Measurements from ENCODE around the gene WT1. TPM values are rescaled to one million over a fixed set of nuclear protein-coding genes. Genes with fewer than 3 reads are reported as not detected.

WT1 gene
- total and polyA plus RNA-seq, 2 donors (not counting 3 experiments of a cell fraction or from before 2014, with no cell fraction given), result not detected

- intact Hi-C loops (cut with micrococcal nuclease) (no loop called here), dilution Hi-C loops (cut with MboI; ENCODE audit: extremely low pct_ligation_motif_present, low sequenced_read_pairs) (no loop called here)
- no peaks in the 10 kb centered on the region for H3K4me1 ChIP-seq (ENCODE audit: control insufficient read depth, extremely low read depth, insufficient read depth, low read length)
- BruUV-seq (replicated peaks), result no TSS peak
- CTCF ChIA-PET, result interaction anchor here (0.7 to 1.0 kb wide), 2 partner anchors 28 to 47 kb away, joined by 3 read pairs; no protein-coding TSS in a partner anchor
- no peak overlapping the region for H3K27ac ChIP-seq (ENCODE audit: insufficient read depth, low read depth, low read length)
- H3K27me3 ChIP-seq (ENCODE audit: control insufficient read depth in 2 of 2, insufficient read depth in 2 of 2, low read length in 2 of 2), result peaks cover 10 to 27% of the 10 kb centered on the region in 2 experiments
- H3K9me3 ChIP-seq (replicated peaks; ENCODE audit: control insufficient read depth, insufficient read depth, low read length), result no peaks in the 10 kb centered on the region
- no peaks in the 10 kb centered on the region for H3K79me2 ChIP-seq (ENCODE audit: control insufficient read depth, insufficient read depth, low read length)
- DNase-seq (ENCODE audit: low read depth, low spot score) (no peak), FAIRE-seq (no peak)
- POLR2A ChIA-PET, result no interaction called here
- H3K4me2 ChIP-seq (ENCODE audit: insufficient read depth, low read length), result no peak overlapping the region
- TF ChIP-seq EZH2 (IDR thresholded peaks at IDR 0.05; ENCODE audit: borderline replicate concordance, low read depth, low read length, severe bottlenecking) (no peak), MYC (IDR thresholded peaks at IDR 0.05; ENCODE audit: low read depth, low read length) (no peak), POLR2A (IDR thresholded peaks at IDR 0.05; ENCODE audit: low read depth, low read length) (no peak), JUN (IDR thresholded peaks at IDR 0.05; ENCODE audit: borderline replicate concordance, insufficient read depth, insufficient read length, low read depth) (no peak), FOS (IDR thresholded peaks at IDR 0.05; ENCODE audit: borderline replicate concordance, insufficient read depth, low read length) (no peak)
- TF ChIP-seq, protein P1, sequence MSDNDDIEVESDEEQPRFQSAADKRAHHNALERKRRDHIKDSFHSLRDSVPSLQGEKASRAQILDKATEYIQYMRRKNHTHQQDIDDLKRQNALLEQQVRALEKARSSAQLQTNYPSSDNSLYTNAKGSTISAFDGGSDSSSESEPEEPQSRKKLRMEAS (IDR thresholded peaks at IDR 0.05; ENCODE audit: insufficient read depth, insufficient read length), result no peak
- TF ChIP-seq, protein P2, sequence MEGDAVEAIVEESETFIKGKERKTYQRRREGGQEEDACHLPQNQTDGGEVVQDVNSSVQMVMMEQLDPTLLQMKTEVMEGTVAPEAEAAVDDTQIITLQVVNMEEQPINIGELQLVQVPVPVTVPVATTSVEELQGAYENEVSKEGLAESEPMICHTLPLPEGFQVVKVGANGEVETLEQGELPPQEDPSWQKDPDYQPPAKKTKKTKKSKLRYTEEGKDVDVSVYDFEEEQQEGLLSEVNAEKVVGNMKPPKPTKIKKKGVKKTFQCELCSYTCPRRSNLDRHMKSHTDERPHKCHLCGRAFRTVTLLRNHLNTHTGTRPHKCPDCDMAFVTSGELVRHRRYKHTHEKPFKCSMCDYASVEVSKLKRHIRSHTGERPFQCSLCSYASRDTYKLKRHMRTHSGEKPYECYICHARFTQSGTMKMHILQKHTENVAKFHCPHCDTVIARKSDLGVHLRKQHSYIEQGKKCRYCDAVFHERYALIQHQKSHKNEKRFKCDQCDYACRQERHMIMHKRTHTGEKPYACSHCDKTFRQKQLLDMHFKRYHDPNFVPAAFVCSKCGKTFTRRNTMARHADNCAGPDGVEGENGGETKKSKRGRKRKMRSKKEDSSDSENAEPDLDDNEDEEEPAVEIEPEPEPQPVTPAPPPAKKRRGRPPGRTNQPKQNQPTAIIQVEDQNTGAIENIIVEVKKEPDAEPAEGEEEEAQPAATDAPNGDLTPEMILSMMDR (IDR thresholded peaks at IDR 0.05; ENCODE audit: extremely low read depth in 1 of 2, insufficient read depth in 1 of 2, low read depth in 1 of 2, low read length in 2 of 2), result no peak
- H3K36me3 ChIP-seq (ENCODE audit: control insufficient read depth in 2 of 2, extremely low read depth in 1 of 2, insufficient read depth in 2 of 2, low read length in 2 of 2), result no peaks in the 10 kb centered on the region
- H3K4me3 ChIP-seq (replicated peaks in 1 of 3; ENCODE audit: insufficient read depth in 1 of 3, low read depth in 1 of 3, low read length in 3 of 3), result no peak overlapping the region
- no peak overlapping the region for H2AFZ ChIP-seq (ENCODE audit: low read depth, low read length)
- no peaks in the 10 kb centered on the region for H4K20me1 ChIP-seq (replicated peaks; ENCODE audit: control insufficient read depth, extremely low read depth, insufficient read depth, low read length)
- H3K9me1 ChIP-seq (replicated peaks; ENCODE audit: control insufficient read depth, extremely low read depth, insufficient read depth, low read length), result no peaks in the 10 kb centered on the region
- H3K9ac ChIP-seq (replicated peaks; ENCODE audit: extremely low read depth, insufficient read depth, low read length), result no peak overlapping the region
Observed at GRCh38 chr11:32420937-32421901, 14.1 kb downstream of the WT1 start.

Measured in endothelial cell of umbilical vein (primary cell).